ENCODE results near the gene ULBP2.

DNA sequence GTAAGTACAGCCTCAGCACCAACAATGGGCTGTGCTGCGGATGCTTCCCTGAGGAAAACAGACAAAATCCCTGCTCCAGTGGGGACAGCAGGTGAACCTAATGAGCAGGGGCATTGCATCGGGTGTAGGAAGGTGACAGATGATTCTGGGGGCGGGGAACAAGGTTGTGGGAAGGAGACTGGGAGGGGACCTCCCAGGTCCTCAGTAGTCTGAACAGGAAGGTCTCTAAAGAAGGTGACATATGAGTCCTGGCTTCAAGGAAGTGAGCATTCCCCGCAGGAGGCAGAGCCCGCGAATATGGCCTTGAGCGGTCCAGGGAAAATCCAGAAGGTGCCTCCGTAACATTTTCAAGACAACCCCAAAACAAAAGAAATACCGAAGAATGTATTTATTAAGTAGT lies 41.3 kb downstream of the ULBP2 start:
- TF ChIP-seq CTCF (optimal IDR thresholded peaks at IDR 0.05 in 1 of 3, IDR thresholded peaks at IDR 0.05 in 1 of 3, conservative IDR thresholded peaks at IDR 0.05 in 1 of 3; ENCODE audit: extremely low read depth in 1 of 3, insufficient read depth in 2 of 3, low read length in 3 of 3) (no peak), EZH2 (IDR thresholded peaks at IDR 0.05; ENCODE audit: low read length) (no peak)

All from keratinocyte (primary cell).